ENCODE measurements around the gene HSFX1. TPM values are rescaled to one million over a fixed set of nuclear protein-coding genes. Genes with fewer than 3 reads are reported as not detected.
"Not testable (repeated sequence)": the region's sequence is repeated elsewhere in the genome, so short reads cannot be mapped to it uniquely, and the experiment has no call there.

The HSFX1 gene
- total RNA-seq, 1 experiment from 2014 or later = 0.55 TPM

DNA sequence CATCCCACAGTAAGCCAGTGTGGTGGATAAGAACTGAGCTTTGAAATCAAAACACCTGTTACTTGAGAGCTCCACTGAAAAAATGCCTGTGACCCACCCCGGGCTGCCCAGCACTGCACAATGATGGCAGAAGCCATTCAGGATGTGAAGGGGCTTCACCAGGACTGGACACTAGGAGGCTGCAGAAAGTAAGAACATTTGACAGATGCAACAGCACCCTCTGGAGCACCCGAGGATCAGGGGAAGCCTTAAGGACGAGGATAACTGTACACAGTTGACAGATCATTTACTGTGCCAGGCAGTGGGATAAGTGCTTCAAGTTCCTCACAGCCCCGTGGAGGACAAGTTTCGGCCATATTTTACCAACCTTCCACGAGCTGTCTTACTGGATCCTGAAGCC, 31.6 kb upstream of the HSFX1 start:
- not testable (repeated sequence) for H3K27ac ChIP-seq (ENCODE audit: insufficient read length, low read depth, low read length); H3K79me2 ChIP-seq (ENCODE audit: insufficient read depth, low read length); H2BK15ac ChIP-seq (ENCODE audit: low read depth, low read length); H3K27me3 Mint-ChIP-seq (ENCODE audit: low read depth); H3K9me3 ChIP-seq (ENCODE audit: control insufficient read depth, low read depth, low read length); H3K4me2 ChIP-seq (ENCODE audit: insufficient read depth, insufficient read length, low read length); H3K4me3 Mint-ChIP-seq; H3K14ac ChIP-seq (ENCODE audit: insufficient read depth, low read length); H2BK5ac ChIP-seq (ENCODE audit: insufficient read length, low read length); H3K9me3 Mint-ChIP-seq; H3K79me1 ChIP-seq (ENCODE audit: insufficient read depth, low read depth, low read length, poor library complexity, severe bottlenecking); H2AK5ac ChIP-seq (ENCODE audit: insufficient read length, low read length); DNase-seq; H2BK20ac ChIP-seq (ENCODE audit: low read depth, low read length, poor library complexity, severe bottlenecking); H4K8ac ChIP-seq (replicated peaks; ENCODE audit: insufficient read length, low read depth, low read length); H4K91ac ChIP-seq (ENCODE audit: insufficient read length, low read depth, low read length); H3K9ac ChIP-seq (ENCODE audit: extremely low read depth, insufficient read length, low read length); H3K4me1 ChIP-seq (ENCODE audit: insufficient read depth, low read length); H2BK12ac ChIP-seq (ENCODE audit: insufficient read length, low read depth, low read length); H3K18ac ChIP-seq (ENCODE audit: insufficient read length, low read depth, low read length); H3K27me3 ChIP-seq (ENCODE audit: insufficient read depth, low read length); H3K4me1 Mint-ChIP-seq; H2BK120ac ChIP-seq (ENCODE audit: low read depth, low read length, poor library complexity, severe bottlenecking); H3T11ph ChIP-seq (ENCODE audit: low read length); H4K5ac ChIP-seq (ENCODE audit: insufficient read length, low read depth, low read length); H3K4ac ChIP-seq (ENCODE audit: low read depth, low read length); H4K20me1 ChIP-seq (ENCODE audit: control insufficient read depth, insufficient read depth, insufficient read length); H2AFZ ChIP-seq (ENCODE audit: low read length); H3K36me3 Mint-ChIP-seq (ENCODE audit: insufficient read depth in 1 of 3, low read depth in 3 of 3); H3K56ac ChIP-seq (ENCODE audit: insufficient read length, low read depth, low read length); H3K23me2 ChIP-seq (ENCODE audit: insufficient read length, low read depth, low read length, poor library complexity, severe bottlenecking); H3K27ac Mint-ChIP-seq; H3K23ac ChIP-seq (ENCODE audit: insufficient read length, low read depth, low read length)
- no CpG with 5 or more reads among the region's 6 CpGs for WGBS (ENCODE audit: extremely low coverage, insufficient read length, low lambda C conversion rate)

DNA sequence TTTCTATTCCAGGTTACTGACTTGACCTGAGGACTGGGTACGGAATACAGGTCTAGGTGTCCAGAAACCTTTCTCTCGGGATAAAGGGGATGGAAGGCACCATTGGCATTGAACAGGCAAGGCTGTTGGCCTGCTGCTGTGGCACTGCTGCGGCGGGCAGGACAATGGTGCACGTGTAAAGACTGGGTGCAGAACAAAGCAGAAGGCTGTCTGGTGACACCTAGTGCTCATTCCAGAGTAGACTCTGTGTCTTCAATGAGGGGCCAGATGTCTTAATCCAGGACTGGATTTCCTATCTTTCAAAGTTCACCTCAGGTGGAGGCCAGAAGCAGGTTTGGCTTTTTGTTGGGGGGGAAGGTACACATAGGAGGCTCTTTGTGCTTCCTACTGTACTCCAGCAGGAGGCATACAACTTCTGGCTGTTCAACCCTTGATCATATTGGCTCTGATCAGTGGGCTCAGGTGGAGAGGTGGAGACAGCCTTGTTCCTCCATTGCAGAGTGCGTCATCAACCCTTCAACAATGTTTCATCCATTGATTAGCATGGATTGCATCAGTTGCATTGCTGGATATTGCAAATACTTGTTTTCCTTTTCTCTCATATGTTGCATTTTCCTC, 27.4 kb upstream of the HSFX1 start:
- H3T11ph ChIP-seq (ENCODE audit: low read length); H3K9me3 ChIP-seq (ENCODE audit: control insufficient read depth, low read depth, low read length); H3K79me2 ChIP-seq (ENCODE audit: insufficient read depth, low read length); H2BK12ac ChIP-seq (ENCODE audit: insufficient read length, low read depth, low read length); H2BK120ac ChIP-seq (ENCODE audit: low read depth, low read length, poor library complexity, severe bottlenecking); H3K4me1 ChIP-seq (ENCODE audit: insufficient read depth, low read length); H2AK5ac ChIP-seq (ENCODE audit: insufficient read length, low read length); H3K4me2 ChIP-seq (ENCODE audit: insufficient read depth, insufficient read length, low read length); H3K9ac ChIP-seq (ENCODE audit: extremely low read depth, insufficient read length, low read length); H3K27me3 Mint-ChIP-seq (ENCODE audit: low read depth); H3K27ac ChIP-seq (ENCODE audit: insufficient read length, low read depth, low read length); H2BK5ac ChIP-seq (ENCODE audit: insufficient read length, low read length); H4K8ac ChIP-seq (replicated peaks; ENCODE audit: insufficient read length, low read depth, low read length); H2BK15ac ChIP-seq (ENCODE audit: low read depth, low read length); H3K56ac ChIP-seq (ENCODE audit: insufficient read length, low read depth, low read length); H3K4me3 Mint-ChIP-seq; H2AFZ ChIP-seq (ENCODE audit: low read length); H2BK20ac ChIP-seq (ENCODE audit: low read depth, low read length, poor library complexity, severe bottlenecking); H3K27ac Mint-ChIP-seq; H3K4ac ChIP-seq (ENCODE audit: low read depth, low read length); H3K4me1 Mint-ChIP-seq; H4K20me1 ChIP-seq (ENCODE audit: control insufficient read depth, insufficient read depth, insufficient read length); DNase-seq; H4K91ac ChIP-seq (ENCODE audit: insufficient read length, low read depth, low read length); H3K14ac ChIP-seq (ENCODE audit: insufficient read depth, low read length); H3K27me3 ChIP-seq (ENCODE audit: insufficient read depth, low read length); H4K5ac ChIP-seq (ENCODE audit: insufficient read length, low read depth, low read length); H3K36me3 Mint-ChIP-seq (ENCODE audit: insufficient read depth in 1 of 3, low read depth in 3 of 3); H3K79me1 ChIP-seq (ENCODE audit: insufficient read depth, low read depth, low read length, poor library complexity, severe bottlenecking); H3K18ac ChIP-seq (ENCODE audit: insufficient read length, low read depth, low read length); H3K23ac ChIP-seq (ENCODE audit: insufficient read length, low read depth, low read length); H3K23me2 ChIP-seq (ENCODE audit: insufficient read length, low read depth, low read length, poor library complexity, severe bottlenecking): not testable (repeated sequence)
- WGBS (ENCODE audit: extremely low coverage, insufficient read length, low lambda C conversion rate) = no CpG with 5 or more reads among the region's 6 CpGs
- peaks cover 9 to 12% of the 10 kb centered on the region in 2 experiments for H3K9me3 Mint-ChIP-seq

Data from H9 (cell line).